SK-N-SH (cell line): ENCODE results near the gene COX4I1. TPM values are rescaled to one million over a fixed set of nuclear protein-coding genes. Genes with fewer than 3 reads are reported as not detected.

ENCODE experiments used
- CTCF ChIA-PET: fragments of 300-600, 350-600 bp; formaldehyde crosslinking; extraction: SDS; loops from one replicate; lab custom pipeline; 2021; lab: Yijun Ruan, JAX
- POLR2A ChIA-PET: fragments of 350-600 bp; sonication (Branson Sonifier 250); formaldehyde crosslinking; extraction: SDS; loops from one replicate; lab custom pipeline; 2020; ENCODE audit warnings: antibody characterized with exemption, inconsistent platforms; lab: Yijun Ruan, JAX
- DNase-seq: peaks from one replicate; pipeline ENCODE4 v3.0.0; 2012
- H2AFZ ChIP-seq: fragments of 200-600 bp; sonication (generic); 2 replicates; pipeline ENCODE4 v1.8.1; 2016; ENCODE audit warnings: antibody characterized with exemption, mild to moderate bottlenecking, low read depth
- H3F3A ChIP-seq: fragments of 200-600 bp; sonication (generic); replicated peaks from 2 replicates; pipeline ENCODE3; 2016; ENCODE audit warnings: antibody characterized with exemption, mild to moderate bottlenecking; ENCODE audit not compliant: insufficient read depth
- H3K27ac ChIP-seq, 2 experiments: fragments of 200-500 bp in 1 of 2; fragments of 200-600 bp in 1 of 2; sonication (Bioruptor generic) in 1 of 2; sonication (generic), shearing (Covaris generic) in 1 of 2; 2 replicates each; pipeline versions ENCODE4 v1.5.1 to v1.6.1; 2014 to 2016; ENCODE audit warnings: low read depth in 2 of 2, inconsistent platforms in 1 of 2, low read length in 1 of 2, mild to moderate bottlenecking in 1 of 2, mixed read lengths in 1 of 2
- H3K27me3 ChIP-seq: fragments of 200-600 bp; sonication (generic), shearing (Covaris generic); 2 replicates; pipeline ENCODE4 v1.6.1; 2016; ENCODE audit warnings: mixed run types; ENCODE audit not compliant: insufficient read depth
- H3K36me3 ChIP-seq, 2 experiments: fragments of 200-500 bp in 1 of 2; fragments of 200-600 bp in 1 of 2; sonication (Bioruptor generic) in 1 of 2; sonication (generic) in 1 of 2; replicated peaks in 1 of 2; 2 replicates each; pipeline versions ENCODE3 to v1.5.1; 2014 to 2016; ENCODE audit warnings: low read length in 1 of 2, mild to moderate bottlenecking in 1 of 2; ENCODE audit not compliant: insufficient read depth in 2 of 2, control insufficient read depth in 1 of 2
- H3K4me1 ChIP-seq, 2 experiments: fragments of 200-500 bp in 1 of 2; fragments of 200-600 bp in 1 of 2; sonication (Bioruptor generic) in 1 of 2; sonication (generic), shearing (Covaris generic) in 1 of 2; 2 replicates each; pipeline versions ENCODE4 v1.5.1 to v1.6.1; 2014 to 2016; ENCODE audit warnings: low read depth in 1 of 2, low read length in 1 of 2, mixed run types in 1 of 2; ENCODE audit not compliant: insufficient read depth in 2 of 2, control insufficient read depth in 1 of 2
- H3K4me2 ChIP-seq: fragments of 200-600 bp; sonication (generic), shearing (Covaris generic); 2 replicates; pipeline ENCODE4 v1.6.1; 2017; ENCODE audit warnings: mixed run types
- H3K4me3 ChIP-seq, 2 experiments: fragments of 200-500 bp in 1 of 2; fragments of 200-600 bp in 1 of 2; sonication (Bioruptor generic) in 1 of 2; sonication (generic), shearing (Covaris generic) in 1 of 2; 2 replicates each; pipeline versions ENCODE4 v1.5.1 to v1.8.1; 2014 to 2016; ENCODE audit warnings: low read depth in 2 of 2, inconsistent platforms in 1 of 2, low read length in 1 of 2, mild to moderate bottlenecking in 1 of 2, mixed read lengths in 1 of 2, moderate library complexity in 1 of 2
- H3K79me2 ChIP-seq: fragments of 200-600 bp; sonication (generic); 2 replicates; pipeline ENCODE4 v1.8.1; 2017; ENCODE audit warnings: mild to moderate bottlenecking; ENCODE audit not compliant: insufficient read depth
- H3K9ac ChIP-seq: fragments of 200-600 bp; sonication (generic); 2 replicates; pipeline ENCODE4 v1.6.1; 2017; ENCODE audit warnings: mixed run types
- H3K9me2 ChIP-seq: fragments of 200-600 bp; sonication (generic); 2 replicates; pipeline ENCODE4 v1.6.1; 2017; ENCODE audit warnings: mixed run types
- H3K9me3 ChIP-seq: fragments of 200-600 bp; sonication (generic); 2 replicates; pipeline ENCODE4 v1.6.1; 2017; ENCODE audit warnings: mixed run types, mild to moderate bottlenecking, moderate library complexity
- H4K20me1 ChIP-seq: fragments of 200-600 bp; sonication (generic); 2 replicates; pipeline ENCODE4 v1.6.1; 2017; ENCODE audit warnings: mild to moderate bottlenecking, mixed run types; ENCODE audit not compliant: insufficient read depth
- EP300 ChIP-seq, 2 experiments: IDR thresholded peaks; 2 replicates each; pipeline versions ENCODE4 v1.4.0 to v1.6.1; 2012; ENCODE audit warnings: borderline replicate concordance in 1 of 2, low read depth in 1 of 2, low read length in 1 of 2
- EZH2phosphoT487 ChIP-seq: fragments of 200-600 bp; sonication (generic); IDR thresholded peaks from 2 replicates; pipeline ENCODE4 v1.6.1; 2017; ENCODE audit warnings: low read depth, mixed run types, mild to moderate bottlenecking, antibody characterized with exemption, moderate library complexity, borderline replicate concordance
- FOSL2 ChIP-seq: IDR thresholded peaks from 2 replicates; pipeline ENCODE4 v1.4.0; 2012; ENCODE audit warnings: low read depth, mild to moderate bottlenecking, moderate library complexity, borderline replicate concordance
- JUND ChIP-seq: IDR thresholded peaks from 2 replicates; pipeline ENCODE4 v1.4.0; 2012
- MAX ChIP-seq: IDR thresholded peaks from 2 replicates; pipeline ENCODE4 v1.4.0; 2012; ENCODE audit warnings: low read depth
- NFIC ChIP-seq: IDR thresholded peaks from 2 replicates; pipeline ENCODE4 v1.4.0; 2012; ENCODE audit warnings: borderline replicate concordance
- PBX3 ChIP-seq: IDR thresholded peaks from 2 replicates; pipeline ENCODE4; 2012
- REST ChIP-seq: IDR thresholded peaks from 2 replicates; pipeline ENCODE4 v1.6.1; 2012; ENCODE audit warnings: mild to moderate bottlenecking, low read depth, low read length, moderate library complexity
- SMC3 ChIP-seq: IDR thresholded peaks from 2 replicates; pipeline ENCODE4 v1.6.1; 2012; ENCODE audit warnings: low read depth, low read length, improper control_type of control experiment
- TCF12 ChIP-seq: IDR thresholded peaks from 2 replicates; pipeline ENCODE4 v1.4.0; 2012
- USF1 ChIP-seq: IDR thresholded peaks from 2 replicates; pipeline ENCODE4 v1.4.0; 2012; ENCODE audit warnings: low read depth, borderline replicate concordance
- USF2 ChIP-seq: fragments of 150-350 bp; IDR thresholded peaks from 2 replicates; pipeline ENCODE4 v1.6.1; 2017; ENCODE audit warnings: antibody characterized with exemption, low read length, low read depth, borderline replicate concordance
- WGBS: methylation state at CpG from one replicate; pipeline ENCODE4 v1.1.6; 2017; ENCODE audit warnings: low lambda C conversion rate; 5-methylcytosine and 5-hydroxymethylcytosine counted together
- polyA plus RNA-seq, 3 experiments: library from polyadenylated mRNA; depleted of rRNA; stranded (reverse); fragments of >200 nt; gene quantifications; 2 replicates each; pipeline ENCODE4 v1.2.3, GENCODE V29; 2012

Gene COX4I1
- polyA plus RNA-seq, 1 of the 3 experiments (the other 2 are of a cell fraction), result 1,294 TPM

- Histone ChIP-seq H3K79me2 (no peaks in the 10 kb centered on the region), H3K4me2 (peak overlapping the region; percentile 21), H3K9ac (peak overlapping the region; percentile 54; the same call in 1 of the 2 replicates), H3K27me3 (no peaks in the 10 kb centered on the region), H3F3A (peaks cover 7% of the 10 kb centered on the region), H3K4me1 (peaks cover 3 to 10% of the 10 kb centered on the region in 2 experiments; a peak in 3 of 4 replicates), H3K27ac (peak overlapping the region in 1 of 2 experiments; percentile 68; a peak in 2 of 4 replicates), H2AFZ (peak overlapping the region; percentile 81; the same call in 1 of the 2 replicates), H3K9me2 (no peaks in the 10 kb centered on the region), H3K36me3 (no peaks in the 10 kb centered on the region), H4K20me1 (no peaks in the 10 kb centered on the region), H3K4me3 (no peak overlapping the region), H3K9me3 (no peaks in the 10 kb centered on the region)
- 20% methylated on average over 8 of the region's 8 CpGs for WGBS
- DNase-seq, result no peak
- TF ChIP-seq REST, result no peak
- no peak for TF ChIP-seq EP300 (IDR thresholded peaks at IDR 0.05; ENCODE audit: borderline replicate concordance in 1 of 2, low read depth in 1 of 2, low read length in 1 of 2)
- TF ChIP-seq JUND, result peak; percentile 70
- TF ChIP-seq FOSL2, result peak; percentile 90
- TF ChIP-seq USF1, result no peak
- no peak for TF ChIP-seq PBX3
- peak; percentile 22; the same call in 1 of the 2 replicates for TF ChIP-seq TCF12
- peak; percentile 56 for TF ChIP-seq MAX
- TF ChIP-seq USF2, result no peak
- no peak for TF ChIP-seq SMC3
- no peak for TF ChIP-seq EZH2phosphoT487
- no peak for TF ChIP-seq NFIC
- ChIA-PET CTCF (interaction anchor here (1.1 to 1.4 kb wide), 3 partner anchors 18 to 54 kb away, joined by 3 to 4 read pairs (median 3); no protein-coding TSS in a partner anchor), POLR2A (no interaction called here)
Observed at GRCh38 chr16:85767531-85767930, 32.0 kb upstream of the COX4I1 start.
